Left colon (tissue), 2 donors: ENCODE results near the gene DLL3. TPM values are rescaled to one million over a fixed set of nuclear protein-coding genes. Genes with fewer than 3 reads are reported as not detected.

Experiments
- ATAC-seq: fragments of 200-7000 bp; cut with Tn5 transposase; one replicate; pipeline ENCODE4 v1.9.1; 2020; ENCODE audit warnings: mild to moderate bottlenecking, moderate library complexity
- DNase-seq, 2 donors: peaks; one replicate each; pipeline ENCODE4 v3.0.0-alpha.2; 2020
- intact Hi-C, 2 donors: fragments of 100-400 bp; cut with DNase I in 1 of 2; cut with micrococcal nuclease in 1 of 2; formaldehyde crosslinking; loops; one replicate each; pipeline versions ENCODE4 v1.11.2 to v1.14.0; 2022; cut with DNase I, micrococcal nuclease
- total RNA-seq, 2 donors: library from RNA; stranded (reverse); fragmentation: NEBNext Ultra II Directional; extraction: Animal tissue kit (Norgen Biotek cat#: 25700); gene quantifications; one replicate each; pipeline ENCODE4 v1.2.1, GENCODE V29; 2021
- donor health status: DM: no; HTN: no; CAD: no.
- donor health status: DM: yes; HTN: yes; CAD: no.

Gene DLL3
- total RNA-seq, 2 donors from 2014 or later: 0.12 TPM; not detected in 1

GRCh38 chr19:39509233-39509632 is 10.5 kb downstream of the DLL3 start:
- no peak for DNase-seq
- intact Hi-C loops: no loop called here
- ATAC-seq: no peak

GRCh38 chr19:39512988-39513387 is 14.2 kb downstream of the DLL3 start:
- ATAC-seq (no peak), DNase-seq (no peak)
- intact Hi-C loops: no loop called here

GRCh38 chr19:39514840-39515550 is 16.2 kb downstream of the DLL3 start, which contains the start of gene SELENOV:
Gene SELENOV, plus strand, starts transcription at chr19:39515139. Its CDS starts 74 bp downstream, at chr19:39515213.
- intact Hi-C loops: no loop called here
- ATAC-seq (no peak), DNase-seq (no peak)

- intact Hi-C loops: no loop called here
- DNase-seq: no peak
- ATAC-seq: no peak
These were observed 16.9 kb downstream of the DLL3 start for GRCh38 chr19:39515551-39516191.

GRCh38 chr19:39516270-39516669 is 17.5 kb downstream of the DLL3 start:
- intact Hi-C loops: no loop called here
- DNase-seq (no peak), ATAC-seq (no peak)

- intact Hi-C loops: no loop called here
These were observed 18.7 kb downstream of the DLL3 start for GRCh38 chr19:39517432-39517831.

GRCh38 chr19:39518458-39518857 is 19.7 kb downstream of the DLL3 start:
- intact Hi-C loops: no loop called here
- DNase-seq (no peak), ATAC-seq (no peak)

More at GRCh38 chr19:39517432-39517831, 18.7 kb downstream of the DLL3 start:
- DNase-seq: no peak
- no peak for ATAC-seq

GRCh38 chr19:39518975-39519374 is 20.2 kb downstream of the DLL3 start:
- intact Hi-C loops: no loop called here
- ATAC-seq: no peak
- no peak for DNase-seq

GRCh38 chr19:39520541-39521484 is 22.1 kb downstream of the DLL3 start:
- DNase-seq (no peak), ATAC-seq (no peak)
- intact Hi-C loops: no loop called here

GRCh38 chr19:39524495-39524894 is 25.7 kb downstream of the DLL3 start:
- intact Hi-C loops: no loop called here
- DNase-seq: peak in 1 of 2 donors; percentile 50
- ATAC-seq: peak; percentile 72

GRCh38 chr19:39525205-39525604 is 26.5 kb downstream of the DLL3 start:
- DNase-seq: no peak
- no peak for ATAC-seq
- intact Hi-C loops: no loop called here

GRCh38 chr19:39531834-39532232 is 33.1 kb downstream of the DLL3 start:
- DNase-seq: no peak
- intact Hi-C loops: loop anchor here in 1 of 2 donors (10.0 kb wide), 2 partner anchors 57 to 87 kb away; partner anchors contain the start of gene SUPT5H
- ATAC-seq: no peak

GRCh38 chr19:39532233-39533002 is 33.7 kb downstream of the DLL3 start, which contains the start of gene EID2B:
Gene EID2B, minus strand, starts transcription at chr19:39532852. Its CDS starts 50 bp downstream, at chr19:39532802.
- intact Hi-C loops: loop anchor here in 1 of 2 donors (10.0 kb wide), 2 partner anchors 58 to 88 kb away; partner anchors contain the start of gene SUPT5H
- ATAC-seq (peak; percentile 98), DNase-seq (peak; percentile 92 to 96)

- no peak for DNase-seq
- intact Hi-C loops: loop anchor here in 1 of 2 donors (10.0 kb wide), 2 partner anchors 58 to 88 kb away; partner anchors contain the start of gene SUPT5H
These were observed 34.3 kb downstream of the DLL3 start for GRCh38 chr19:39533003-39533512.

GRCh38 chr19:39533791-39534190 is 35.0 kb downstream of the DLL3 start:
- intact Hi-C loops: loop anchor here in 1 of 2 donors (10.0 kb wide), 2 partner anchors 59 to 89 kb away; partner anchors contain the start of gene SUPT5H
- DNase-seq (no peak), ATAC-seq (no peak)

More at GRCh38 chr19:39533003-39533512, 34.3 kb downstream of the DLL3 start:
- peak; percentile 14 for ATAC-seq

GRCh38 chr19:39539165-39539517 is 40.4 kb downstream of the DLL3 start:
- ATAC-seq (no peak), DNase-seq (no peak)
- intact Hi-C loops: loop anchor here in 1 of 2 donors (10.0 kb wide), 2 partner anchors 64 to 94 kb away; partner anchors contain the start of gene SUPT5H

- ATAC-seq (peak; percentile 99), DNase-seq (peak; percentile 93 to 97)
- intact Hi-C loops: loop anchor here in 1 of 2 donors (10.0 kb wide), 2 partner anchors 65 to 95 kb away; partner anchors contain the start of gene SUPT5H
These were observed 41.0 kb downstream of the DLL3 start, which contains the start of gene EID2 for GRCh38 chr19:39539518-39540332. Gene EID2, minus strand, starts transcription at chr19:39540161. Its CDS starts 82 bp downstream, at chr19:39540079.
